ENCODE data around the gene CHST10. TPM values are rescaled to one million over a fixed set of nuclear protein-coding genes. Genes with fewer than 3 reads are reported as not detected.
"Not testable (repeated sequence)": the region's sequence is repeated elsewhere in the genome, so short reads cannot be mapped to it uniquely, and the experiment has no call there.

CHST10 gene
- polyA plus RNA-seq, 1 donor from 2014 or later: 76.1 TPM

GRCh38 chr2:100350661-100351185, 66.7 kb downstream of the CHST10 start:
- no peaks in the 10 kb centered on the region for H3K79me2 ChIP-seq (replicated peaks; ENCODE audit: insufficient read depth, low read length)
- H3K4me3 ChIP-seq (ENCODE audit: low read length): no peak overlapping the region
- no peak overlapping the region for H2AFZ ChIP-seq (ENCODE audit: low read depth, low read length)
- H4K20me1 ChIP-seq (ENCODE audit: insufficient read depth): no peaks in the 10 kb centered on the region
- TF ChIP-seq RAD21 (conservative IDR thresholded peaks at IDR 0.05): no peak
- TF ChIP-seq, protein P1, sequence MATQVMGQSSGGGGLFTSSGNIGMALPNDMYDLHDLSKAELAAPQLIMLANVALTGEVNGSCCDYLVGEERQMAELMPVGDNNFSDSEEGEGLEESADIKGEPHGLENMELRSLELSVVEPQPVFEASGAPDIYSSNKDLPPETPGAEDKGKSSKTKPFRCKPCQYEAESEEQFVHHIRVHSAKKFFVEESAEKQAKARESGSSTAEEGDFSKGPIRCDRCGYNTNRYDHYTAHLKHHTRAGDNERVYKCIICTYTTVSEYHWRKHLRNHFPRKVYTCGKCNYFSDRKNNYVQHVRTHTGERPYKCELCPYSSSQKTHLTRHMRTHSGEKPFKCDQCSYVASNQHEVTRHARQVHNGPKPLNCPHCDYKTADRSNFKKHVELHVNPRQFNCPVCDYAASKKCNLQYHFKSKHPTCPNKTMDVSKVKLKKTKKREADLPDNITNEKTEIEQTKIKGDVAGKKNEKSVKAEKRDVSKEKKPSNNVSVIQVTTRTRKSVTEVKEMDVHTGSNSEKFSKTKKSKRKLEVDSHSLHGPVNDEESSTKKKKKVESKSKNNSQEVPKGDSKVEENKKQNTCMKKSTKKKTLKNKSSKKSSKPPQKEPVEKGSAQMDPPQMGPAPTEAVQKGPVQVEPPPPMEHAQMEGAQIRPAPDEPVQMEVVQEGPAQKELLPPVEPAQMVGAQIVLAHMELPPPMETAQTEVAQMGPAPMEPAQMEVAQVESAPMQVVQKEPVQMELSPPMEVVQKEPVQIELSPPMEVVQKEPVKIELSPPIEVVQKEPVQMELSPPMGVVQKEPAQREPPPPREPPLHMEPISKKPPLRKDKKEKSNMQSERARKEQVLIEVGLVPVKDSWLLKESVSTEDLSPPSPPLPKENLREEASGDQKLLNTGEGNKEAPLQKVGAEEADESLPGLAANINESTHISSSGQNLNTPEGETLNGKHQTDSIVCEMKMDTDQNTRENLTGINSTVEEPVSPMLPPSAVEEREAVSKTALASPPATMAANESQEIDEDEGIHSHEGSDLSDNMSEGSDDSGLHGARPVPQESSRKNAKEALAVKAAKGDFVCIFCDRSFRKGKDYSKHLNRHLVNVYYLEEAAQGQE (IDR thresholded peaks at IDR 0.05; ENCODE audit: borderline replicate concordance): no peak
- H3K27ac ChIP-seq (ENCODE audit: low read length): no peak overlapping the region
- H3K9me3 ChIP-seq (ENCODE audit: low read length): no peaks in the 10 kb centered on the region
- H3F3A ChIP-seq (ENCODE audit: insufficient read depth, low read length, poor library complexity, severe bottlenecking): no peaks in the 10 kb centered on the region
- no peaks in the 10 kb centered on the region for H3K27me3 ChIP-seq (ENCODE audit: insufficient read depth, low read depth, low read length)
- H3K9ac ChIP-seq (ENCODE audit: low read length): no peak overlapping the region
- no peaks in the 10 kb centered on the region for H3K36me3 ChIP-seq (ENCODE audit: insufficient read depth, low read length)
- H3K4me2 ChIP-seq (ENCODE audit: low read length): no peak overlapping the region
- H3K9me2 ChIP-seq (ENCODE audit: insufficient read depth, low read length): no peaks in the 10 kb centered on the region

- not testable (repeated sequence) for H3K79me2 ChIP-seq (replicated peaks; ENCODE audit: insufficient read depth, low read length); H3K4me2 ChIP-seq (ENCODE audit: low read length); H4K20me1 ChIP-seq (ENCODE audit: insufficient read depth); H3K9me2 ChIP-seq (ENCODE audit: insufficient read depth, low read length); H3K27me3 ChIP-seq (ENCODE audit: insufficient read depth, low read depth, low read length); H3F3A ChIP-seq (ENCODE audit: insufficient read depth, low read length, poor library complexity, severe bottlenecking); H3K27ac ChIP-seq (ENCODE audit: low read length); H3K9me3 ChIP-seq (ENCODE audit: low read length); H2AFZ ChIP-seq (ENCODE audit: low read depth, low read length); H3K9ac ChIP-seq (ENCODE audit: low read length); H3K4me3 ChIP-seq (ENCODE audit: low read length); H3K36me3 ChIP-seq (ENCODE audit: insufficient read depth, low read length)
Observed at GRCh38 chr2:100345144-100345543, 72.3 kb downstream of the CHST10 start.

GRCh38 chr2:100344433-100344832, 73.0 kb downstream of the CHST10 start:
- Histone ChIP-seq H3K4me3 (ENCODE audit: low read length) (no peak overlapping the region), H3K9me3 (ENCODE audit: low read length) (no peaks in the 10 kb centered on the region), H3K27ac (ENCODE audit: low read length) (no peak overlapping the region), H3K9ac (ENCODE audit: low read length) (no peak overlapping the region), H3K9me2 (ENCODE audit: insufficient read depth, low read length) (no peaks in the 10 kb centered on the region), H3K36me3 (ENCODE audit: insufficient read depth, low read length) (no peaks in the 10 kb centered on the region), H2AFZ (ENCODE audit: low read depth, low read length) (no peak overlapping the region), H4K20me1 (ENCODE audit: insufficient read depth) (no peaks in the 10 kb centered on the region), H3K27me3 (ENCODE audit: insufficient read depth, low read depth, low read length) (no peaks in the 10 kb centered on the region), H3F3A (ENCODE audit: insufficient read depth, low read length, poor library complexity, severe bottlenecking) (no peaks in the 10 kb centered on the region), H3K4me2 (ENCODE audit: low read length) (no peak overlapping the region), H3K79me2 (replicated peaks; ENCODE audit: insufficient read depth, low read length) (no peaks in the 10 kb centered on the region)
- TF ChIP-seq MXI1 (conservative IDR thresholded peaks at IDR 0.05; ENCODE audit: poor library complexity, severe bottlenecking): no peak
- no peak for TF ChIP-seq EP300 (conservative IDR thresholded peaks at IDR 0.05; ENCODE audit: poor library complexity, severe bottlenecking)
- TF ChIP-seq, protein P1 (IDR thresholded peaks at IDR 0.05; ENCODE audit: borderline replicate concordance): no peak
- TF ChIP-seq TAF1 (IDR thresholded peaks at IDR 0.05; ENCODE audit: low read depth): no peak
- no peak for TF ChIP-seq RAD21 (conservative IDR thresholded peaks at IDR 0.05)
- TF ChIP-seq SMC3 (conservative IDR thresholded peaks at IDR 0.05; ENCODE audit: poor library complexity): no peak
- TF ChIP-seq POLR2AphosphoS5 (IDR thresholded peaks at IDR 0.05): no peak
- TF ChIP-seq, protein P2, sequence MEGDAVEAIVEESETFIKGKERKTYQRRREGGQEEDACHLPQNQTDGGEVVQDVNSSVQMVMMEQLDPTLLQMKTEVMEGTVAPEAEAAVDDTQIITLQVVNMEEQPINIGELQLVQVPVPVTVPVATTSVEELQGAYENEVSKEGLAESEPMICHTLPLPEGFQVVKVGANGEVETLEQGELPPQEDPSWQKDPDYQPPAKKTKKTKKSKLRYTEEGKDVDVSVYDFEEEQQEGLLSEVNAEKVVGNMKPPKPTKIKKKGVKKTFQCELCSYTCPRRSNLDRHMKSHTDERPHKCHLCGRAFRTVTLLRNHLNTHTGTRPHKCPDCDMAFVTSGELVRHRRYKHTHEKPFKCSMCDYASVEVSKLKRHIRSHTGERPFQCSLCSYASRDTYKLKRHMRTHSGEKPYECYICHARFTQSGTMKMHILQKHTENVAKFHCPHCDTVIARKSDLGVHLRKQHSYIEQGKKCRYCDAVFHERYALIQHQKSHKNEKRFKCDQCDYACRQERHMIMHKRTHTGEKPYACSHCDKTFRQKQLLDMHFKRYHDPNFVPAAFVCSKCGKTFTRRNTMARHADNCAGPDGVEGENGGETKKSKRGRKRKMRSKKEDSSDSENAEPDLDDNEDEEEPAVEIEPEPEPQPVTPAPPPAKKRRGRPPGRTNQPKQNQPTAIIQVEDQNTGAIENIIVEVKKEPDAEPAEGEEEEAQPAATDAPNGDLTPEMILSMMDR (IDR thresholded peaks at IDR 0.05; ENCODE audit: poor library complexity, severe bottlenecking): no peak
- TF ChIP-seq EZH2 (IDR thresholded peaks at IDR 0.05; ENCODE audit: borderline replicate concordance, insufficient read depth, low read length, poor library complexity, severe bottlenecking): no peak

GRCh38 chr2:100342466-100342865, 75.0 kb downstream of the CHST10 start:
- H3K9me3 ChIP-seq (ENCODE audit: low read length); H3K79me2 ChIP-seq (replicated peaks; ENCODE audit: insufficient read depth, low read length): not testable (repeated sequence)

More at GRCh38 chr2:100342466-100342865, 75.0 kb downstream of the CHST10 start:
- not testable (repeated sequence) for H3K36me3 ChIP-seq (ENCODE audit: insufficient read depth, low read length); H3K27me3 ChIP-seq (ENCODE audit: insufficient read depth, low read depth, low read length); H3F3A ChIP-seq (ENCODE audit: insufficient read depth, low read length, poor library complexity, severe bottlenecking); H3K4me2 ChIP-seq (ENCODE audit: low read length); H2AFZ ChIP-seq (ENCODE audit: low read depth, low read length); H3K4me3 ChIP-seq (ENCODE audit: low read length); H3K9ac ChIP-seq (ENCODE audit: low read length); H4K20me1 ChIP-seq (ENCODE audit: insufficient read depth); H3K9me2 ChIP-seq (ENCODE audit: insufficient read depth, low read length); H3K27ac ChIP-seq (ENCODE audit: low read length)

Data from neural cell (in vitro differentiated cells).